MCF 10A (cell line): Measurements from ENCODE around the gene UCP3. TPM values are rescaled to one million over a fixed set of nuclear protein-coding genes. Genes with fewer than 3 reads are reported as not detected.

Source experiments
- BruUV-seq: library from RNA; stranded (reverse); fragments of 400-500 nt; replicated peaks from 2 replicates; lab custom pipeline; 2021; lab: Mats Ljungman, UMichigan
- CTCF ChIA-PET: fragments of 300-600 bp; sonication (Branson Sonifier 250); formaldehyde crosslinking; extraction: SDS; loops from one replicate; lab custom pipeline; 2021; ENCODE audit warnings: antibody characterized with exemption, inconsistent platforms; lab: Yijun Ruan, JAX
- POLR2A ChIA-PET: fragments of 300-600, 350-650 bp; sonication (Branson Sonifier 250); formaldehyde crosslinking; extraction: SDS; loops from one replicate; lab custom pipeline; 2020; ENCODE audit warnings: antibody characterized with exemption, inconsistent platforms; lab: Yijun Ruan, JAX
- DNase-seq: peaks from one replicate; pipeline ENCODE4 v3.0.0-alpha.2; 2018; ENCODE audit not compliant: unreplicated experiment
- H3K27ac Mint-ChIP-seq: one replicate; pipeline ENCODE4 v1.8.0; 2022; ENCODE audit warnings: mild to moderate bottlenecking, low read depth, mixed read lengths; ENCODE audit not compliant: unreplicated experiment
- H3K27me3 Mint-ChIP-seq: one replicate; pipeline ENCODE4 v1.8.0; 2022; ENCODE audit warnings: mixed read lengths; ENCODE audit not compliant: insufficient read depth, unreplicated experiment
- H3K36me3 Mint-ChIP-seq: one replicate; pipeline ENCODE4 v1.8.0; 2022; ENCODE audit warnings: mild to moderate bottlenecking, moderate library complexity, mixed read lengths; ENCODE audit not compliant: insufficient read depth, unreplicated experiment
- H3K4me1 Mint-ChIP-seq: one replicate; pipeline ENCODE4 v1.8.0; 2022; ENCODE audit warnings: mixed read lengths; ENCODE audit not compliant: insufficient read depth, unreplicated experiment
- H3K4me3 Mint-ChIP-seq: one replicate; pipeline ENCODE4 v1.8.0; 2022; ENCODE audit warnings: mild to moderate bottlenecking, moderate library complexity, mixed read lengths; ENCODE audit not compliant: unreplicated experiment
- H3K9me3 Mint-ChIP-seq: one replicate; pipeline ENCODE4 v1.8.0; 2022; ENCODE audit warnings: mixed read lengths; ENCODE audit not compliant: unreplicated experiment
- CTCF ChIP-seq: fragments of 200-600 bp; IDR thresholded peaks from one replicate; pipeline ENCODE4 v1.8.0; 2022; ENCODE audit warnings: antibody characterized with exemption, mild to moderate bottlenecking; ENCODE audit not compliant: unreplicated experiment
- intact Hi-C: fragments of 100-400 bp; cut with micrococcal nuclease; formaldehyde crosslinking; loops from 2 replicates; pipeline ENCODE4 v1.14.1; 2022
- total RNA-seq: library from RNA; stranded (reverse); gene quantifications from 2 replicates; pipeline ENCODE4 v1.2.3, GENCODE V29; 2022

UCP3 gene
- total RNA-seq, 1 experiment from 2014 or later: 1.5 TPM

DNA sequence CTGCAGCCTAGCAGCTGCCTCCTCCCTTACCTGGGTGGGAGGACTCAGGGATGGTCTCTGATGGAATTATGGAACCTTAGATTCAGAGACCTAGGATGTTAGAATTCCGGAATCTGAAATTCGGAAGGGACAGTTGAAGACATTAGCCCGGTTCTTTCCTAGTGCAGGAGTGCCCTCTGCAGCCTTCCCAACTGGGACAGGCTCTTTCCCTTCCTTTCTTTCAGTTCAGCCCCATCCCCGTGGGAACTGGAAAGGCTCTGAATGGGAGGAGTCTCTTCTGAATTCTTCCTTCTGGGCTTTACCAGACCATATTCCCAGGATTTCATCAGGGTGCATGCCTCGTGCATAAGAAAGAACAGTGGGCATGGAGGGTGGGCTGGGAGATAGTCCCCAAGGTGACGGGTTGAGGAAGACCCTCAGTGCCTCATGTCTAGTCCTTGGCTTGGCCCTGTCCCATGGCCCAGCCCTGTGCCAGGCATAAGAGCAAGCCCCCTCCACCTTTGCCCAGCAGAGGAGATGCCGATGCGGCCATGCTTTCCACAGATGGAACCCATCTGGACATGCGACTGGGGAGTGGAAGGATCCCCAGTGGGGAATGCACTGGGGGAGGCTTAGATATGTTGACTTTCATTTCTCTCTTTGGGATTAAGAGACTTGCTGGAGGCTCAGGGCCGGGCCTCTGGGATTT lies 43.7 kb downstream of the UCP3 start:
- POLR2A ChIA-PET: interaction anchor here (1.1 kb wide), 1 partner anchor 483 kb away, joined by 3 read pairs; no protein-coding TSS in a partner anchor
- H3K27ac Mint-ChIP-seq: no peak overlapping the region
- peaks cover 8% of the 10 kb centered on the region for H3K27me3 Mint-ChIP-seq
- peaks cover 7% of the 10 kb centered on the region for H3K4me1 Mint-ChIP-seq
- no peak for DNase-seq
- CTCF ChIA-PET: interaction anchor here (0.6 to 1.7 kb wide), 8 partner anchors 47 to 478 kb away, joined by 3 to 7 read pairs (median 4); no protein-coding TSS in a partner anchor
- no TSS peak for BruUV-seq
- intact Hi-C loops: loop anchor here (2.0 kb wide), 1 partner anchor 126 kb away; no protein-coding TSS in a partner anchor
- H3K4me3 Mint-ChIP-seq: no peak overlapping the region
- no peaks in the 10 kb centered on the region for H3K36me3 Mint-ChIP-seq
- no peak for TF ChIP-seq CTCF
- no peaks in the 10 kb centered on the region for H3K9me3 Mint-ChIP-seq

GRCh38 chr11:73963861-73964260 lies 45.0 kb downstream of the UCP3 start:
- no TSS peak for BruUV-seq
- Mint-ChIP-seq H3K9me3 (no peaks in the 10 kb centered on the region), H3K4me1 (peaks cover 7% of the 10 kb centered on the region), H3K27me3 (peaks cover 8% of the 10 kb centered on the region), H3K4me3 (no peak overlapping the region), H3K36me3 (no peaks in the 10 kb centered on the region), H3K27ac (no peak overlapping the region)
- ChIA-PET CTCF (interaction anchor here (0.6 to 1.7 kb wide), 27 partner anchors 9 to 511 kb away, joined by 3 to 9 read pairs (median 4); partner anchors contain the start of gene DNAJB13), POLR2A (interaction anchor here (0.7 to 1.1 kb wide), 3 partner anchors 31 to 484 kb away, joined by 3 read pairs; no protein-coding TSS in a partner anchor)
- DNase-seq: no peak
- intact Hi-C loops: loop anchor here (1.0 to 5.0 kb wide), 5 partner anchors 127 to 608 kb away; partner anchors contain the start of genes C2CD3 and PPME1
- TF ChIP-seq CTCF: no peak

- Mint-ChIP-seq H3K4me3 (no peak overlapping the region), H3K36me3 (no peaks in the 10 kb centered on the region), H3K4me1 (peaks cover 7% of the 10 kb centered on the region), H3K9me3 (no peaks in the 10 kb centered on the region), H3K27ac (no peak overlapping the region), H3K27me3 (peaks cover 8% of the 10 kb centered on the region)
- BruUV-seq: no TSS peak
- DNase-seq: no peak
- POLR2A ChIA-PET: no interaction called here
- CTCF ChIA-PET: interaction anchor here (0.6 to 0.7 kb wide), 2 partner anchors 51 to 61 kb away, joined by 4 read pairs; no protein-coding TSS in a partner anchor
- TF ChIP-seq CTCF: no peak
- intact Hi-C loops: loop anchor here (5.0 kb wide), 1 partner anchor 610 kb away; no protein-coding TSS in a partner anchor
These were observed 46.7 kb downstream of the UCP3 start for GRCh38 chr11:73962101-73962705.

GRCh38 chr11:73961321-73961720 lies 47.6 kb downstream of the UCP3 start:
- Mint-ChIP-seq H3K27me3 (peaks cover 8% of the 10 kb centered on the region), H3K9me3 (no peaks in the 10 kb centered on the region), H3K4me3 (no peak overlapping the region), H3K36me3 (no peaks in the 10 kb centered on the region), H3K4me1 (peaks cover 9% of the 10 kb centered on the region), H3K27ac (no peak overlapping the region)
- POLR2A ChIA-PET: no interaction called here
- TF ChIP-seq CTCF: no peak
- DNase-seq: no peak
- CTCF ChIA-PET: interaction anchor here (0.5 to 0.8 kb wide), 4 partner anchors 13 to 609 kb away, joined by 3 to 4 read pairs (median 3); no protein-coding TSS in a partner anchor
- intact Hi-C loops: loop anchor here (5.0 kb wide), 1 partner anchor 611 kb away; no protein-coding TSS in a partner anchor
- no TSS peak for BruUV-seq
